Subcutaneous abdominal adipose tissue (tissue), 5 donors: ENCODE results near the gene ATP4A.
"Not testable (repeated sequence)": the region's sequence is repeated elsewhere in the genome, so short reads cannot be mapped to it uniquely, and the experiment has no call there.

Experiments used
- H3K27ac ChIP-seq: one replicate; pipeline ENCODE4 v1.7.0; 2013; ENCODE audit warnings: low read depth, mild to moderate bottlenecking, inconsistent platforms, low read length, moderate library complexity
- H3K27me3 ChIP-seq, 5 donors: one replicate each; pipeline ENCODE4 v1.7.0; 2013; ENCODE audit warnings: low read length in 5 of 5, inconsistent platforms in 1 of 5; ENCODE audit not compliant: control insufficient read depth in 5 of 5, insufficient read depth in 4 of 5
- H3K36me3 ChIP-seq, 5 donors: one replicate each; pipeline ENCODE4 v1.7.0; 2013; ENCODE audit warnings: low read length in 5 of 5; ENCODE audit not compliant: control insufficient read depth in 5 of 5, insufficient read depth in 5 of 5
- H3K4me1 ChIP-seq, 5 donors: one replicate each; pipeline ENCODE4 v1.7.0; 2013; ENCODE audit warnings: low read length in 5 of 5, mild to moderate bottlenecking in 3 of 5, moderate library complexity in 1 of 5; ENCODE audit not compliant: control insufficient read depth in 5 of 5, insufficient read depth in 5 of 5
- H3K4me3 ChIP-seq, 5 donors: one replicate each; pipeline ENCODE4 v1.7.0; 2013; ENCODE audit warnings: low read length in 5 of 5, low read depth in 1 of 5
- H3K9ac ChIP-seq, 5 donors: one replicate each; pipeline ENCODE4 v1.7.0; 2013; ENCODE audit warnings: low read length in 5 of 5, mild to moderate bottlenecking in 4 of 5, moderate library complexity in 3 of 5
- H3K9me3 ChIP-seq, 5 donors: one replicate each; pipeline ENCODE4 v1.7.0; 2013; ENCODE audit warnings: low read length in 5 of 5; ENCODE audit not compliant: control insufficient read depth in 5 of 5
- donor health status: healthy.
- donor health status: healthy.
- donor health status: healthy.
- donor health status: healthy.
- donor health status: healthy.

The ATP4A gene

DNA sequence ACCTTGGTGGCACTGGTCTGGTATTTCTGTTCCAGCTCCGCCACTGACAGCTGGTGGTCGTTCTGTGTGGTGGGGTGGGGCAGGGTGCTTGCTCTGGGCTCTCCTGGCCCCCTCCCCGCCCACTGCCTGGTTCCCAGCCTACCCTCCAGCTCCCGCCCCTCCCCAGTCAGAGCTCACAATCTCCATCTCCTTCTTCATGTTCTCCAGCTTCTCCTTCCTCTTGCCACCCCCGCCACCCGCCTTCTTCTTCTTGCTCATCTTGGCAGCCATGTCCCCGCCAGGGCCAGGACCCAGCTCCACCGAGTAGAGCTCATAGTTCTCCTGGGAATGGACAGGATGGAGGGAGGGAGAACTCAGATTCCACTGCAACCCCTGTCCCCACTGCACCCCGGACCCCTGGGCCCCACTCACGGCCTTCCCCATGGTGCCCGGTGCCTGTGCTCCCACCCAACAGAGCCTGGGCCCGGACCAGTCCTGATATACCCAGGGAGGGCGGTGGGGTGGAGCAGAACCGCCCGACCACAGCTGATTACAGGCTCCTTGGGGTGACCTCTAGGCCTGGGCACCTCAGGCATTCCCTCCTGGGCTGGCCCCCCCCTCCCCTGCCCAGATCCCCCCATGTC lies at the start of gene ATP4A:
Gene ATP4A (minus strand): TSS at position 452 of the 623 bp plus-strand sequence. CDS start 29 bp downstream, at position 423.
- H3K4me3 ChIP-seq: no peak within 1 kb of the TSS
- no peak within 1 kb of the TSS for H3K27ac ChIP-seq
- H3K4me1 ChIP-seq: peaks cover 0 to 3% (median 2%) of the 10 kb centered on the region in 5 donors
- H3K27me3 ChIP-seq: peaks cover 11 to 54% (median 46%) of the 10 kb centered on the region in 5 donors
- H3K36me3 ChIP-seq: no peaks in the 10 kb centered on the region
- H3K9me3 ChIP-seq: no peaks in the 10 kb centered on the region
- H3K9ac ChIP-seq: no peak within 1 kb of the TSS

DNA sequence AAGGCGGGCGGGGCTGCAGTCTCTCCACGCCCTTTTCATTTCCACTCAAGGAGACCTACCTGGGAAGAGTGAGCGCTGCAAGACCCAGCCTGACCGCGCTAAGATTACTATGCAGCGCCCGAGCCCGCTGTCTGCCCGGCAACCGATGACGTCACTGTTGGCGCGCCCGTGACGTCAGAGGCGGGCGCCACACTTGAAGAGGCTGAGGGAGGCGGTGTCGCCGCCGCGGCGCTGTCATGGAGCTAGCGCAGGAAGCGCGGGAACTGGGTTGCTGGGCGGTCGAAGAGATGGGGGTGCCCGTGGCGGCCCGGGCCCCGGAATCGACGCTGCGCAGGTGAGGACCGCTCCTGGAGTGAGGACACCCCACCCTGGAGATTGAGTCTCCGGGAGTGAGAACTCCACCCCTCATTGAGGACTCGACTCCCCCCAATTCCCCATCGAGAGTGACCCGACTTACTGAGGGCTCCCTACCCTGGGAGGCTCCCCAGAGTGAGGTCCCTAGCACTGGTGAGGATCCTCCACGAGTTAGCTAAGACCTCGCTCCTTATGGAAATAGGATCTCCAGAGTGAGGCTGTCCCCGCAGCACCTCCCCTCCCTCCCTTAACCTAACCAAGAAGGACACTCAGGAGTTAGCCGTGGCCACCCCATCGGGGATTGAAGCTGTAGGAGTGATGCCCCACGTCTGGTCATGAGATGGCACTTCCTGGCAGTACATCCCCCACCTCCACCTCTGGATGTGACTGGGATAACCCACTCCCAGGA lies 49.3 kb upstream of the ATP4A start, which contains the start of gene HAUS5:
Gene HAUS5 (plus strand): TSS at position 177 of the 763 bp plus-strand sequence. CDS start 60 bp downstream, at position 237.
- peaks cover 0 to 10% (median 5%) of the 10 kb centered on the region in 5 donors for H3K9me3 ChIP-seq
- peak within 1 kb of the TSS; percentile 71 to 92 (median 84) for H3K9ac ChIP-seq
- no peak within 1 kb of the TSS for H3K27ac ChIP-seq
- H3K36me3 ChIP-seq: peaks cover 0 to 21% (median 15%) of the 10 kb centered on the region in 5 donors
- H3K4me3 ChIP-seq: peak within 1 kb of the TSS; percentile 82 to 98 (median 89)
- H3K4me1 ChIP-seq: peaks cover 0 to 17% (median 13%) of the 10 kb centered on the region in 5 donors
- no peaks in the 10 kb centered on the region for H3K27me3 ChIP-seq

DNA sequence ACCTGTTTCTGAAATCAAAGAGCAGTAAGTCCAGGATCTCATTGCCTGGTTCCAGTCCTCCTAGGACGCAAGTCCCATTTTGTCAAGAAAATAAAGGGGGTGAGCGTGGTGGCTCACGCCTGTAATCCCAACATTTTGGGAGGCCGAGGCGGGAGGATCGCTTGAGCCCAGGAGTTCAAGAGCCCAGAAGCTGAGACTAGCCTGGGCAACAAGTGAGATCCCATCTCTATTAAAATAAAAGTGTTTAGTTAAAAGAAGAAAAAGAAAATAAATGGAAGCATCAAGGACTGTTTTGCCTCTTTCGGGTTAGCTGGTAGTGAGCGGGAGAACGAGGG lies 48.7 kb upstream of the ATP4A start:
- H3K4me3 ChIP-seq: peak overlapping the region; percentile 72 to 95 (median 87)
- H3K27me3 ChIP-seq: no peaks in the 10 kb centered on the region
- H3K4me1 ChIP-seq: peaks cover 0 to 17% (median 13%) of the 10 kb centered on the region in 5 donors
- H3K9me3 ChIP-seq: peaks cover 0 to 13% (median 8%) of the 10 kb centered on the region in 5 donors
- H3K36me3 ChIP-seq: peaks cover 0 to 16% (median 11%) of the 10 kb centered on the region in 5 donors
- H3K9ac ChIP-seq: peak overlapping the region in 3 of 5 donors; percentile 78 to 92 (median 88)
- no peak overlapping the region for H3K27ac ChIP-seq

DNA sequence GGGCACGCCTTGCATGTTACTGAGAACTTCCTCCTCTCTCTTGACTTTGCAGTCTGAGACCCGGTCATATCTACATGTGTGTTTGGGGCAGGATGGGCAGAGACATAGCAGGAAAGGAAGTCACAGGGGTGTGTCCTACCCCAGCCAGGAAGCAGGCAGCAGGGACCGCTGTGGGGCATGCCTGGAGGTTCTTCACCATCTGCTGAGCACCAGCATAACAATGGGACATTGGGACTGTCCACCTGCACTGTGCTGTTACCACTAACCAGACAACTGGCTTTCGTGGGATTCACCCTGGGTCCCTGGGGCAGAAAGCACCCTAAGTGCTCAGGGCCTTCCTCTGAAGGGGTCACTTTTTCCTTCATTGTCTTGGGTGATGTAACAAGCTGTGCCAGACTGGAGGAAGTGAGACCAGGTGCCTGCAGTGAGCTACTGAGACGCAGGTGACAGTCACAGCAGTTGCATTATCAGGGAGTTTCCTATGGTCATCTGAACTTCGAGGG lies 46.4 kb upstream of the ATP4A start:
- H3K36me3 ChIP-seq: peaks cover 0 to 2% (median 1%) of the 10 kb centered on the region in 5 donors
- H3K4me1 ChIP-seq: peaks cover 0 to 17% (median 13%) of the 10 kb centered on the region in 5 donors
- H3K9me3 ChIP-seq: peaks cover 0 to 13% (median 11%) of the 10 kb centered on the region in 5 donors
- no peaks in the 10 kb centered on the region for H3K27me3 ChIP-seq
- no peak overlapping the region for H3K27ac ChIP-seq
- H3K9ac ChIP-seq: no peak overlapping the region
- H3K4me3 ChIP-seq: no peak overlapping the region

DNA sequence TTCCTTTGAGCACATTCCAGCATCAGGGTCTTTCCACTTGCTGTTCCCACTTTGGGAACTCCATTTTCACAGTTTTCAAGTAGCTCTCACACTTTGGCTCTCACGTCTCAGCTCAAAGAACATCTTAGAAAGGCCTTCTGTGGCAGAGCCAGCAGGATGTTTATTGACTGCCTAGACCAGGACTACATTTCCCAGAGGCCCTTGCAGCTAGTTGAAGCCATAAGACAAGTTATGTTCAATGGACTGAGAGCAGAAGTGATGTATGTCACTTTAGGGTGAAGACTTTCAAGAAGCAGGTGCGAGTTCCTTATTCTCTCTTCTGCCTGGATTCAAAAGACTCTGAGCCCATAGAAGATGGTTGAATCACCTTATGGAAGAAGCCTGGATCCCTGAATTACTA lies 44.8 kb upstream of the ATP4A start:
- Histone ChIP-seq H3K27ac (no peak overlapping the region), H3K27me3 (no peaks in the 10 kb centered on the region), H3K4me1 (peaks cover 0 to 17% (median 12%) of the 10 kb centered on the region in 5 donors), H3K36me3 (no peaks in the 10 kb centered on the region), H3K9me3 (peaks cover 0 to 13% (median 11%) of the 10 kb centered on the region in 5 donors), H3K9ac (no peak overlapping the region), H3K4me3 (no peak overlapping the region)

DNA sequence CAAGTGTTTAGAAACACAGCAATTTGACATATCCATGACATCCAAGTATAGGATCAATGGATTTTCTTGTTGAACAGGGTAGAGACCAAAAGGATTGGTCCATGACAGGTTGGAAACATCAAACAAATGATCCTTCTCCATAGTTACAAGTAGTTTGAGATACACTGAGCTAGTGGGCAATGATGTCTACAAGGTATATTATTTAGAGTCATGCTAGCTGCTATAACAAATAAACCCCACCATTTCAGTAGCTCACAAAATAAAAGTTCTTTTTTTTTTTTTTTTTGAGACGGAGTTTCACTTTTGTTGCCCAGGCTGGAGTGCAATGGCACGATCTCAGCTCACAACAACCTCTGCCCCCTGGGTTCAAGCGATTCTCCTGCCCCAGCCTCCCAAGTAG lies 44.2 kb upstream of the ATP4A start:
- Histone ChIP-seq H3K27ac (no peak overlapping the region), H3K36me3 (no peaks in the 10 kb centered on the region), H3K4me1 (peaks cover 0 to 11% (median 6%) of the 10 kb centered on the region in 5 donors), H3K4me3 (no peak overlapping the region), H3K9me3 (peaks cover 0 to 13% (median 11%) of the 10 kb centered on the region in 5 donors), H3K27me3 (no peaks in the 10 kb centered on the region), H3K9ac (no peak overlapping the region)

DNA sequence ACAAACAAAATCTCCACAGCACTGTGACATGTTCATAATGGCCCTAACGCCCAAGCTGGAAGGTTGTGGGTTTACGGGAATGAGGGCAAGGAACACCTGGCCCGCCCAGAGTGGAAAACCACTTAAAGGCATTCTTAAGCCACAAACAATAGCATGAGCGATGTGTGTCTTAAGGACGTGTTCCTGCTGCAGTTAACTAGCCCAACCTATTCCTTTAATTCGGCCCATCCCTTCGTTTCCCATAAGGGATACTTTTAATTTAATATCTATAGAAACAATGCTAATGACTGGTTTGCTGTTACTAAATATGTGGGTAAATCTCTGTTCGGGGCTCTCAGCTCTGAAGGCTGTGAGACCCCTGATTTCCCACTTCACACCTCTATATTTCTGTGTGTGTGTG lies 43.7 kb upstream of the ATP4A start:
- H3K27me3 ChIP-seq, H3K27ac ChIP-seq, H3K4me3 ChIP-seq, H3K9ac ChIP-seq, H3K4me1 ChIP-seq, H3K36me3 ChIP-seq: not testable (repeated sequence)
- peaks cover 0 to 13% (median 11%) of the 10 kb centered on the region in 5 donors for H3K9me3 ChIP-seq

DNA sequence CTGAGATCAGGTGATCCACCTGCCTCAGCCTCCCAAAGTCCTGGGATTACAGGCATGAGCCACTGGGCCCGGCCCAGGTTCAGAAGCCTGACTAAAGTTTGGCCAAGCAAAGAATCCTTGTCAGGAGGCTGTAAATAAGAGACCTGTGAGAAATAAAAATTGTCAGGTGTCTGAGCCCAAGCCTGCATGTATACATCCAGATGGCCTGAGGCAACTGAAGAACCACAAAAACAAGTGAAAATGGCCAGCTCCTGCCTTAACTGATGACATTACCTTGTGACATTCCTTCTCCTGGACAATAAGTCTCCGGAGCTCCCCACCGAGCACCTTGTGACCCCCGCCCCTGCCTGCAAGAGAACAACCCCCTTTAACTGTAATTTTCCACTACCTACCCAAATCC lies 41.0 kb upstream of the ATP4A start:
- not testable (repeated sequence) for H3K27me3 ChIP-seq, H3K27ac ChIP-seq, H3K9ac ChIP-seq, H3K36me3 ChIP-seq, H3K4me3 ChIP-seq, H3K4me1 ChIP-seq
- peaks cover 0 to 13% (median 11%) of the 10 kb centered on the region in 5 donors for H3K9me3 ChIP-seq

DNA sequence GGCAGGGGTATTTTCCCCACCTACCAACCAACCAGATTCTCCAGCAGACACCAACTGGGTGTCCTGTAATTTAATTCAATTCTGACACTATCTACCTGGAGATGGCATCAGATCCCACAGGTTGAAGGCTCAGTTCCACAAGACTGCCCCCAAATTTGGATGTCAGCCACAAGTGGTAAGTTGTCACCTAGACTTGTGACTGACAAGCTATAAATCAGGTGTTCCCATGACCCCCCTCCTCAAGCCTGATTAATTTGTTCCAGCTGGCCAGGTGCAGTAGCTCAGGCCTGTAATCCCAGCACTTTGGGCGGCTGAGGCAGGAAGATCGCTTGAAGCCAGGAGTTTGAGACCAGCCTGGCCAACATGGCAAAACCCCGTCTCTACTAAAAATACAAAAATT lies 38.5 kb upstream of the ATP4A start:
- Histone ChIP-seq H3K9ac (no peak overlapping the region), H3K9me3 (peaks cover 0 to 6% (median 0%) of the 10 kb centered on the region in 5 donors), H3K36me3 (no peaks in the 10 kb centered on the region), H3K4me1 (no peaks in the 10 kb centered on the region), H3K27me3 (peaks cover 0 to 2% (median 0%) of the 10 kb centered on the region in 5 donors), H3K27ac (no peak overlapping the region), H3K4me3 (no peak overlapping the region)
